IMR-90 (cell line): ENCODE results near the gene SH2D5. TPM values are rescaled to one million over a fixed set of nuclear protein-coding genes. Genes with fewer than 3 reads are reported as not detected.
A peak's percentile ranks its signal among the peaks of the same experiment; 100 is the strongest.

ENCODE experiments used
- ATAC-seq: fragments of 200-7000 bp; cut with Tn5 transposase; 2 replicates; pipeline ENCODE4 v1.9.1; 2020; ENCODE audit warnings: low read depth, mild to moderate bottlenecking, moderate library complexity
- BruUV-seq: library from RNA; stranded (reverse); fragments of 400-500 nt; replicated peaks from 2 replicates; lab custom pipeline; 2021; lab: Mats Ljungman, UMichigan
- CTCF ChIA-PET: fragments of 300-600 bp; formaldehyde crosslinking; extraction: SDS; loops from one replicate; lab custom pipeline; 2021; ENCODE audit warnings: antibody characterized with exemption; lab: Yijun Ruan, JAX
- POLR2A ChIA-PET: fragments of 300-600 bp; sonication (Branson Sonifier 250); formaldehyde crosslinking; loops from one replicate; lab custom pipeline; 2022; ENCODE audit warnings: antibody characterized with exemption; ENCODE audit not compliant: unreplicated experiment; lab: Charles Lee
- DNase-seq: peaks from one replicate; pipeline ENCODE4 v3.0.0; 2013
- H2AFZ ChIP-seq: replicated peaks from 2 replicates; pipeline ENCODE3; 2013; ENCODE audit warnings: low read length, mild to moderate bottlenecking; ENCODE audit not compliant: poor library complexity
- H2AK5ac ChIP-seq: 2 replicates; pipeline ENCODE4 v1.6.1; 2013; ENCODE audit warnings: low read depth, low read length, inconsistent platforms
- H2AK9ac ChIP-seq: replicated peaks from 2 replicates; pipeline ENCODE3; 2013; ENCODE audit warnings: mild to moderate bottlenecking, low read depth, low read length, moderate library complexity; ENCODE audit not compliant: poor library complexity
- H2BK120ac ChIP-seq: 2 replicates; pipeline ENCODE4 v1.6.1; 2013; ENCODE audit warnings: low read depth, low read length, inconsistent platforms
- H2BK15ac ChIP-seq: 3 replicates; pipeline ENCODE4 v1.6.1; 2013; ENCODE audit warnings: low read depth, low read length, inconsistent platforms
- H2BK20ac ChIP-seq: 2 replicates; pipeline ENCODE4 v1.6.1; 2013; ENCODE audit warnings: low read depth, mild to moderate bottlenecking, inconsistent platforms, low read length, moderate library complexity
- H2BK5ac ChIP-seq: 2 replicates; pipeline ENCODE4 v1.6.1; 2013; ENCODE audit warnings: mild to moderate bottlenecking, low read depth, low read length, inconsistent platforms; ENCODE audit not compliant: poor library complexity, severe bottlenecking
- H3K14ac ChIP-seq: replicated peaks from 2 replicates; pipeline ENCODE4 v1.6.1; 2013; ENCODE audit warnings: low read depth, low read length, inconsistent platforms
- H3K18ac ChIP-seq: 2 replicates; pipeline ENCODE4 v1.6.1; 2013; ENCODE audit warnings: low read depth, low read length, control low read depth
- H3K23ac ChIP-seq: 2 replicates; pipeline ENCODE4 v1.6.1; 2013; ENCODE audit warnings: low read depth, low read length, inconsistent platforms
- H3K27ac ChIP-seq: 2 replicates; pipeline ENCODE4 v1.5.1; 2013; ENCODE audit warnings: mild to moderate bottlenecking, control low read depth, low read length; ENCODE audit not compliant: insufficient read depth
- H3K27me3 ChIP-seq: 2 replicates; pipeline ENCODE4 v1.6.1; 2013; ENCODE audit warnings: low read length; ENCODE audit not compliant: control insufficient read depth, insufficient read depth
- H3K36me3 ChIP-seq: 2 replicates; pipeline ENCODE4 v1.6.1; 2013; ENCODE audit warnings: low read length, mixed read lengths; ENCODE audit not compliant: control insufficient read depth, insufficient read depth
- H3K4ac ChIP-seq: 2 replicates; pipeline ENCODE4 v1.6.1; 2013; ENCODE audit warnings: low read depth, low read length, inconsistent platforms
- H3K4me1 ChIP-seq: 2 replicates; pipeline ENCODE4 v1.6.1; 2013; ENCODE audit warnings: low read length, mixed read lengths; ENCODE audit not compliant: control insufficient read depth, insufficient read depth
- H3K4me2 ChIP-seq: 2 replicates; pipeline ENCODE4 v1.6.1; 2013; ENCODE audit warnings: low read depth, mild to moderate bottlenecking, control low read depth, low read length, moderate library complexity
- H3K4me3 ChIP-seq: 2 replicates; pipeline ENCODE4 v1.5.1; 2013; ENCODE audit warnings: low read depth, mild to moderate bottlenecking, control low read depth, low read length, moderate library complexity; ENCODE audit not compliant: insufficient read depth
- H3K56ac ChIP-seq: 2 replicates; pipeline ENCODE4 v1.6.1; 2013; ENCODE audit warnings: low read length, inconsistent platforms; ENCODE audit not compliant: insufficient read depth; ENCODE audit errors: extremely low read depth
- H3K79me1 ChIP-seq, 2 experiments: 2 replicates each; pipeline ENCODE4 v1.6.1; 2013; ENCODE audit warnings: low read length in 2 of 2, inconsistent platforms in 1 of 2, low read depth in 1 of 2
- H3K9ac ChIP-seq: 2 replicates; pipeline ENCODE4 v1.6.1; 2013; ENCODE audit warnings: low read depth, low read length, control low read depth
- H3K9me1 ChIP-seq: 2 replicates; pipeline ENCODE4 v1.6.1; 2013; ENCODE audit warnings: low read length, inconsistent platforms; ENCODE audit not compliant: insufficient read depth
- H3K9me3 ChIP-seq: 2 replicates; pipeline ENCODE4 v1.6.1; 2013; ENCODE audit warnings: low read length; ENCODE audit not compliant: control insufficient read depth, insufficient read depth
- H4K20me1 ChIP-seq: 2 replicates; pipeline ENCODE4 v1.6.1; 2013; ENCODE audit warnings: low read length, inconsistent platforms; ENCODE audit not compliant: insufficient read depth
- H4K5ac ChIP-seq: 2 replicates; pipeline ENCODE4 v1.6.1; 2013; ENCODE audit warnings: mild to moderate bottlenecking, low read depth, low read length, control low read depth
- H4K8ac ChIP-seq, 2 experiments: 2 replicates each; pipeline ENCODE4 v1.6.1; 2013; ENCODE audit warnings: low read depth in 2 of 2, low read length in 2 of 2, control low read depth in 1 of 2, inconsistent platforms in 1 of 2
- H4K91ac ChIP-seq: 2 replicates; pipeline ENCODE4 v1.6.1; 2013; ENCODE audit warnings: low read depth, low read length, inconsistent platforms; ENCODE audit not compliant: insufficient read depth
- BHLHE40 ChIP-seq: fragments of 150-350 bp; IDR thresholded peaks from 2 replicates; pipeline ENCODE4 v1.6.1; 2016; ENCODE audit warnings: mild to moderate bottlenecking, low read depth, low read length
- CEBPB ChIP-seq: IDR thresholded peaks from 2 replicates; pipeline ENCODE4 v1.6.1; 2012; ENCODE audit warnings: low read depth, low read length, improper control_type of control experiment
- CHD1 ChIP-seq: IDR thresholded peaks from 2 replicates; pipeline ENCODE4 v1.6.1; 2012; ENCODE audit warnings: low read depth, low read length, improper control_type of control experiment
- ELK1 ChIP-seq: fragments of 150-350 bp; IDR thresholded peaks from 2 replicates; pipeline ENCODE4 v1.6.1; 2016; ENCODE audit warnings: low read depth, mild to moderate bottlenecking, low read length, moderate library complexity, borderline replicate concordance
- FOS ChIP-seq: fragments of 150-350 bp; IDR thresholded peaks from 2 replicates; pipeline ENCODE4 v1.6.1; 2016; ENCODE audit warnings: low read depth, low read length
- MAFK ChIP-seq: IDR thresholded peaks from 2 replicates; pipeline ENCODE4 v1.6.1; 2012; ENCODE audit warnings: low read depth, low read length, improper control_type of control experiment
- MAZ ChIP-seq: IDR thresholded peaks from 2 replicates; pipeline ENCODE4 v1.6.1; 2012; ENCODE audit warnings: low read depth, mild to moderate bottlenecking, low read length, improper control_type of control experiment, moderate library complexity, borderline replicate concordance
- MXI1 ChIP-seq: IDR thresholded peaks from 2 replicates; pipeline ENCODE4 v1.6.1; 2012; ENCODE audit warnings: low read depth, mild to moderate bottlenecking, low read length, moderate library complexity, borderline replicate concordance
- NFE2L2 ChIP-seq: fragments of 150-350 bp; IDR thresholded peaks from 2 replicates; pipeline ENCODE4 v1.6.1; 2016; ENCODE audit warnings: low read depth, mild to moderate bottlenecking, low read length
- RAD21 ChIP-seq: IDR thresholded peaks from 2 replicates; pipeline ENCODE4 v1.6.1; 2012; ENCODE audit warnings: low read length, improper control_type of control experiment
- RFX5 ChIP-seq: IDR thresholded peaks from 2 replicates; pipeline ENCODE4 v1.8.0; 2012; ENCODE audit warnings: low read depth, mild to moderate bottlenecking, low read length, moderate library complexity
- SMC3 ChIP-seq: fragments of 150-350 bp; IDR thresholded peaks from 2 replicates; pipeline ENCODE4 v1.6.1; 2016; ENCODE audit warnings: low read depth, mild to moderate bottlenecking, antibody characterized with exemption, low read length, moderate library complexity
- USF2 ChIP-seq: fragments of 150-350 bp; IDR thresholded peaks from 2 replicates; pipeline ENCODE4 v1.6.1; 2017; ENCODE audit warnings: mild to moderate bottlenecking, antibody characterized with exemption, low read length, low read depth
- WGBS, 2 experiments: methylation state at CpG; one replicate each; pipeline versions ENCODE4 v1.1.5 to v1.1.7; 2013; ENCODE audit warnings: missing lambda C conversion rate in 2 of 2; ENCODE audit not compliant: insufficient read length in 1 of 2; ENCODE audit errors: extremely low coverage in 2 of 2; 5-methylcytosine and 5-hydroxymethylcytosine counted together
- dilution Hi-C: fragments of 300-500 bp; cut with HindIII; formaldehyde crosslinking; loops from one replicate; pipeline ENCODE4 v1.14.3; 2018; ENCODE audit warnings: low sequenced_read_pairs; ENCODE audit not compliant: unreplicated experiment
- in situ Hi-C: fragments of 300-500 bp; cut with MboI; formaldehyde crosslinking; loops from 3 replicates; pipeline ENCODE4 v1.14.3; 2019; ENCODE audit warnings: low sequenced_read_pairs, inconsistent platforms, mixed read lengths
- intact Hi-C: fragments of 100-400 bp; cut with micrococcal nuclease; formaldehyde crosslinking; loops from 2 replicates; pipeline ENCODE4 v1.10.0; 2022
- polyA plus RNA-seq, 3 experiments: library from polyadenylated mRNA; depleted of rRNA; stranded (reverse); fragments of >200 nt; gene quantifications; 2 replicates each; pipeline ENCODE4 v1.2.3, GENCODE V29; 2012; ENCODE audit warnings: low replicate concordance in 1 of 3
- total RNA-seq: library from RNA; depleted of rRNA; stranded (reverse); fragments of >200 nt; gene quantifications from 2 replicates; pipeline ENCODE4 v1.2.3, GENCODE V29; 2012

SH2D5 gene
- total and polyA plus RNA-seq, 2 of the 4 experiments (the other 2 are of a cell fraction): 7.2 to 14.4 TPM

GRCh38 chr1:20740781-20741180 is 8.3 kb upstream of the SH2D5 start:
- peak overlapping the region; percentile 54; the same call in 1 of the 3 replicates for H2BK15ac ChIP-seq
- H2BK120ac ChIP-seq: peak overlapping the region; percentile 44; the same call in 1 of the 2 replicates
- H3K4me3 ChIP-seq: no peak overlapping the region
- peak overlapping the region; percentile 74; the same call in 1 of the 2 replicates for H2AK5ac ChIP-seq
- H3K4ac ChIP-seq: peak overlapping the region; percentile 51
- dilution Hi-C loops (no loop called here), intact Hi-C loops (no loop called here), in situ Hi-C loops (no loop called here)
- H3K9ac ChIP-seq: no peak overlapping the region
- no CpG with 5 or more reads among the region's 2 CpGs for WGBS, 2 experiments
- no peak overlapping the region for H2AK9ac ChIP-seq
- H4K91ac ChIP-seq: peak overlapping the region; percentile 22; the same call in 1 of the 2 replicates
- CTCF ChIA-PET: no interaction called here
- H3K4me2 ChIP-seq: no peak overlapping the region
- H2BK20ac ChIP-seq: no peak overlapping the region
- no TSS peak for BruUV-seq
- POLR2A ChIA-PET: no interaction called here
- peaks cover 21 to 51% of the 10 kb centered on the region in 2 experiments for H3K79me1 ChIP-seq
- H2AFZ ChIP-seq: no peak overlapping the region
- DNase-seq: no peak
- H3K18ac ChIP-seq: no peak overlapping the region
- H3K27me3 ChIP-seq: no peaks in the 10 kb centered on the region
- no peak overlapping the region for H4K5ac ChIP-seq
- TF ChIP-seq USF2 (no peak), SMC3 (no peak), CEBPB (no peak), RAD21 (no peak), ELK1 (no peak), RFX5 (no peak), MAZ (no peak), FOS (no peak), MXI1 (no peak), NFE2L2 (no peak), BHLHE40 (no peak), MAFK (no peak), CHD1 (no peak)
- peaks cover 14% of the 10 kb centered on the region for H3K4me1 ChIP-seq
- peak overlapping the region; percentile 54 for H3K27ac ChIP-seq
- ATAC-seq: no peak
- H3K14ac ChIP-seq: peak overlapping the region; percentile 71
- no peak overlapping the region for H3K56ac ChIP-seq
- peaks cover 26% of the 10 kb centered on the region for H3K36me3 ChIP-seq
- H3K9me3 ChIP-seq: no peaks in the 10 kb centered on the region
- H3K9me1 ChIP-seq: peaks cover 11% of the 10 kb centered on the region
- peak overlapping the region in 1 of 2 experiments; percentile 71; a peak in 1 of 4 replicates for H4K8ac ChIP-seq
- peak overlapping the region; percentile 76 for H3K23ac ChIP-seq
- peak overlapping the region; percentile 72 for H2BK5ac ChIP-seq
- H4K20me1 ChIP-seq: no peaks in the 10 kb centered on the region; the same call in 1 of the 2 replicates
